Calu3 (cell line): ENCODE measurements around the gene KRT7. TPM values are rescaled to one million over a fixed set of nuclear protein-coding genes. Genes with fewer than 3 reads are reported as not detected.
"Not testable (repeated sequence)": the region's sequence is repeated elsewhere in the genome, so short reads cannot be mapped to it uniquely, and the experiment has no call there.

ENCODE experiments used
- BruUV-seq: library from RNA; stranded (reverse); fragments of 400-500 nt; replicated peaks from 2 replicates; lab custom pipeline; 2021; lab: Mats Ljungman, UMichigan
- CTCF ChIA-PET: fragments of 300-600 bp; sonication (Branson Sonifier 250); formaldehyde crosslinking; loops from one replicate; lab custom pipeline; 2022; ENCODE audit warnings: antibody characterized with exemption; lab: Charles Lee
- DNase-seq: peaks from one replicate; pipeline ENCODE4 v3.0.0; 2022
- H3K27ac Mint-ChIP-seq: one replicate; pipeline ENCODE4 v1.8.0; 2022; ENCODE audit warnings: mixed read lengths; ENCODE audit not compliant: unreplicated experiment
- H3K27me3 Mint-ChIP-seq: one replicate; pipeline ENCODE4 v1.8.0; 2022; ENCODE audit warnings: mixed read lengths; ENCODE audit not compliant: unreplicated experiment
- H3K36me3 Mint-ChIP-seq: one replicate; pipeline ENCODE4 v1.8.0; 2022; ENCODE audit warnings: mild to moderate bottlenecking, moderate library complexity, mixed read lengths; ENCODE audit not compliant: insufficient read depth, unreplicated experiment
- H3K4me1 Mint-ChIP-seq: one replicate; pipeline ENCODE4 v1.8.0; 2022; ENCODE audit warnings: mild to moderate bottlenecking, low read depth, mixed read lengths; ENCODE audit not compliant: unreplicated experiment
- H3K4me3 Mint-ChIP-seq: one replicate; pipeline ENCODE4 v1.8.0; 2022; ENCODE audit warnings: mild to moderate bottlenecking, low read depth, moderate library complexity, mixed read lengths; ENCODE audit not compliant: unreplicated experiment
- H3K9me3 Mint-ChIP-seq: one replicate; pipeline ENCODE4 v1.8.0; 2022; ENCODE audit warnings: low read depth, mixed read lengths; ENCODE audit not compliant: unreplicated experiment
- CTCF ChIP-seq: fragments of 200-600 bp; IDR thresholded peaks from one replicate; pipeline ENCODE4 v1.8.0; 2022; ENCODE audit warnings: antibody characterized with exemption; ENCODE audit not compliant: unreplicated experiment
- intact Hi-C: fragments of 100-400 bp; cut with micrococcal nuclease; formaldehyde crosslinking; loops from one replicate; pipeline ENCODE4 v1.10.0; 2022; ENCODE audit not compliant: unreplicated experiment
- total RNA-seq: library from RNA; stranded (reverse); gene quantifications from 2 replicates; pipeline ENCODE4 v1.2.3, GENCODE V29; 2022

KRT7 gene
- total RNA-seq, 1 experiment from 2014 or later = 2,828 TPM

DNA sequence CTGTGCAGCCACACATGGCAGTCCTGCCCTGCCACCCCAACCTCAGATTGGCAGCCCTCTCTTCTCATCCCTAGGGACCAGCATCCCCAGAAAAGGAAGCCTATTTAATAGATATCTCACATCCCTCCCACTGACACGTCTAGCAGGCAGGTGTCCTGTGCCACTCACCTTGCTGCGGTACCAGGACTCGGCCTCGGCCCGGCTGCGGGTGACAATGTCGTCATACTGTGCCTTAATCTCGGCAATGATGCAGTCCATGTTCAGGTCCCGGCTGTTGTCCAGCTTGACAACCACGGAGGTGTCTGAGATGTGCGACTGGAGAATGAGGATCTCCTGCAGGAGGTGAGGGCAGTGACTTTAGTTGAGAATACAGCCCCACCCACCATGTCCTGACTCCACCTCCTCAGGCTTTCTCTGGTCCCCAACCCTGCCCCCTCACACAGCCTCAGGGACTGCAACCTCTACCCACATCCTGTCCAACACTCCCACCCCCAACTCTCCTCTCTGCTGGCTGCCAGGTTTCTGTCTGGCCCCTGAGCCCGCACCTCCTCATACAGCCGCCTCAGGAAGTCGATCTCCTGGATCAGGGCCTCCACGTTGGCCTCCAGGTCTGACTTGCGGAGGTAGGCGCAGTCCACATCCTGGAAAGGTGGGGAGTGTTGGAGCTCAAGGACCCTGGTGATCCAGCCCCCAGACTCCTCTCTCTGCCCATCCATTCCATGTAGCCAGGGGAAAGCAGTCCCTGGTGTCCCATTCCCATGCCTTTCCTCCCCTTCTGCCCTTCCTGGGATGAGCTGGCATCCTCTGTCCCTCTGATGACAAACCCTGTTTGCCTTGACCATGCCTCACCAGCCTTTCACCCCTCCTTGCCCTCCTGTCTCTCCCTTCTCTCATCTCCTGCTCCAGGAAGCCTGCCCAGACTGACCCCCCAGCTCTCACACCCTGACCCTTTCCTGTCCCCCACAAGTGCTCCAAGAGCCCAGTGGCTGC, 55.1 kb downstream of the KRT7 start:
- H3K27ac Mint-ChIP-seq, H3K9me3 Mint-ChIP-seq, H3K36me3 Mint-ChIP-seq, H3K27me3 Mint-ChIP-seq, CTCF ChIA-PET, BruUV-seq, DNase-seq, H3K4me3 Mint-ChIP-seq: not testable (repeated sequence)
- peaks cover 10% of the 10 kb centered on the region for H3K4me1 Mint-ChIP-seq
- intact Hi-C loops = loop anchor here (10.0 kb wide), 1 partner anchor 53 kb away; the partner anchor contains the start of gene KRT7

DNA sequence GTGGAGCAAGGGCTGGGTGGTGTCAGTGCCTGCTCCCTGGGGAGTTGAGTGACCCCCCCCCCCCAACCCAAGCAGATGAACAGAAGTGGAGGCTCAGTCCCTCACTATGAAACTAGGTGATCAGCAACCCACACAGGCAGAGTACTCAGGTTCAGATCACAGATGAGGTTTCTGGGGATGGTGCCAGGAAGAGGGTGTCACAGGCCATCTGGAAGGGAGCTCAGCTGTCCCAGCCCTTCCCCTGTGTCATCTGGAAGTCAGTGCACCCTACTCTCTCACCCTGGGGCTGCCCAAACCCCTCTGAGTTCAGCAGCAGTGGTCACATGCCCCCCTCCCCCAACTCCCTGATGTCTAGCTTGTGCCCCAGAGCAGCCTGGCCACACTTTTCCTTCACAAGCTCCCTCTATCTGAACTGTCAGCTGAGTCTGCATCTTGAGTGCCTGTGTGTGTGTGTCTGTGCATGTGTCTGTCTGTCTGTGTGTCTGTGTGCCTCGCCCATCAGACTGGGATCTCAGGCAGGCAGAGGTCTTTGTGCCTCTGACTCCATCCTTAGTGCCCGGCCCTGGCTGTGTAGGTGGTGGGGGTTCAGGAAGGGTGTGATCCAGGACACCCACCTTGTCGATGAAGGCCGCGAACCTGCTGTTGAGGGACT, 57.6 kb downstream of the KRT7 start:
- H3K27me3 Mint-ChIP-seq, intact Hi-C loops, BruUV-seq, CTCF ChIA-PET, H3K36me3 Mint-ChIP-seq, H3K27ac Mint-ChIP-seq, H3K9me3 Mint-ChIP-seq, H3K4me3 Mint-ChIP-seq, DNase-seq: not testable (repeated sequence)
- peaks cover 10% of the 10 kb centered on the region for H3K4me1 Mint-ChIP-seq

DNA sequence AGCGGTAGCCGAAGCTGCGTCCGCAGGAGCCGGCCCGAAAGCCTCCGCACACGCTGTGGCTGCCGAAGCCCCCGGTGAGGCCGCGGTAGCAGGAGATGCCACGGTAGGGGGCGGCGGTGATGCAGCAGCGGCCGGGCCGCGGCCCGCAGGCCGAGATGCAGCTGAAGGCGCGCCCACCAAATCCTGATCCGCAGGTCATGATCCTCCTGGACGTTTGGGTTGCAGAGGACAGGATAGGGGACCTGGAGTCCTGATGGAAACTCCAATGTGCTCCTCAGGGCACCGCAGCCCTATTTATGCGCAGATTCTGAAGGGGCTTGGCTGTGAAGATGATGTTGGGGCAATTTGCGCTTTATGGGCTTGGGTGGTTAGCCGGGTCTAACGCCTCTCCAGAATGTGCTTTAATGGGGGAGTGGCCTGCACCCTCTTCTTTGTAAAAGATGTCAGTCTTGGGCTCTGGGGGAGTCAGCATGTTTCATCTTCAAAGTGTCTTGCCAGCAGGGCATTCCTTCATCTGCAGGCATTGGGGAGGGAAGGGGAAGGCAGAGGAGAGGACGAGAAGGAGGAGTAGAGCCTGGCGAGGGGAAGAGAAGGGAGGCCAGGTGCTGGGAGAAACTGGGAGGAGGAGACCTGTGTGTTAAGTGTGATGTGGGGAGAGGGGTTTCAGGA, 58.4 kb downstream of the KRT7 start, which contains the start of gene KRT81:
Gene KRT81, minus strand, starts transcription at position 268 of the 669 bp plus-strand sequence. Its CDS starts 69 bp downstream, at position 199.
- no peak for DNase-seq
- H3K4me3 Mint-ChIP-seq = no peak within 1 kb of the TSS
- peaks cover 18% of the 10 kb centered on the region for H3K4me1 Mint-ChIP-seq
- peaks cover 11% of the 10 kb centered on the region for H3K27me3 Mint-ChIP-seq
- H3K9me3 Mint-ChIP-seq = peaks cover 3% of the 10 kb centered on the region
- intact Hi-C loops = no loop called here
- BruUV-seq = no TSS peak
- peaks cover 7% of the 10 kb centered on the region for H3K36me3 Mint-ChIP-seq
- no peak within 1 kb of the TSS for H3K27ac Mint-ChIP-seq
- TF ChIP-seq CTCF = no peak
- CTCF ChIA-PET = no interaction called here

DNA sequence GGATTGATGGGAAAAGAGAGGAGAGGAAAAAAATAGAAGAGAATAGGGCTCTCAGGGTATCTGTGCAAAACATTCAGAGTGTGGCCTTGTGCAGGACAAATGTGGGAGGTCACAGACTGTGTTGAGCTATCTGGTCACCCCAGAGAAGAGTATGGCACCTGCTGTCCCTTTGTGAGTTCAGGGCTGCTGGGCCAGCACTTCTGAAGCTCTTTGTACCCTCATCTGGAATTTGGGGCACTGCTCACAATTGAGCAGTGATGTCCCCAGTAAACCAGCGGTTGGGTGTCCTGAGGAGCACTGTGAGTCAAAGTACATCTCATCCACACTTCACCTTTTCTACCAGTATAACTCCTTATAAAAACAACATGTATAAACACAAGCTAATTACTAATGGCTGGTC, 60.9 kb downstream of the KRT7 start:
- peaks cover 9% of the 10 kb centered on the region for H3K4me1 Mint-ChIP-seq
- CTCF ChIA-PET = no interaction called here
- H3K9me3 Mint-ChIP-seq = peaks cover 3% of the 10 kb centered on the region
- no peak for TF ChIP-seq CTCF
- intact Hi-C loops = no loop called here
- no peak overlapping the region for H3K27ac Mint-ChIP-seq
- no peak overlapping the region for H3K4me3 Mint-ChIP-seq
- H3K36me3 Mint-ChIP-seq = peaks cover 7% of the 10 kb centered on the region
- peaks cover 13% of the 10 kb centered on the region for H3K27me3 Mint-ChIP-seq
- DNase-seq = no peak
- BruUV-seq = no TSS peak

GRCh38 chr12:52294803-52295202, 61.8 kb downstream of the KRT7 start:
- no peak for DNase-seq
- Mint-ChIP-seq H3K27ac (no peak overlapping the region), H3K4me1 (peaks cover 9% of the 10 kb centered on the region), H3K4me3 (no peak overlapping the region), H3K27me3 (peaks cover 13% of the 10 kb centered on the region), H3K9me3 (peaks cover 3% of the 10 kb centered on the region), H3K36me3 (peaks cover 7% of the 10 kb centered on the region)
- no peak for TF ChIP-seq CTCF
- intact Hi-C loops = no loop called here
- CTCF ChIA-PET = interaction anchor here (0.6 kb wide), 1 partner anchor 13 kb away, joined by 5 read pairs; no protein-coding TSS in a partner anchor
- no TSS peak for BruUV-seq
